GM23338 (cell line): ENCODE results near the gene ASTE1. TPM values are rescaled to one million over a fixed set of nuclear protein-coding genes. Genes with fewer than 3 reads are reported as not detected.

ENCODE experiments used
- ATAC-seq: fragments of 200-7000 bp; cut with Tn5 transposase; 3 replicates; pipeline ENCODE4 v1.9.1; 2020
- DNase-seq: peaks from one replicate; pipeline ENCODE4 v3.0.0-alpha.2; 2015; ENCODE audit warnings: low spot score
- H2AFZ ChIP-seq: fragments of 200-600 bp; sonication (generic); 2 replicates; pipeline ENCODE4 v1.8.0; 2016; ENCODE audit warnings: antibody characterized with exemption, mild to moderate bottlenecking, moderate library complexity
- H3F3A ChIP-seq: fragments of 200-600 bp; sonication (generic); replicated peaks from 2 replicates; pipeline ENCODE4 v1.8.0; 2017; ENCODE audit warnings: antibody characterized with exemption, mixed run types, low read depth
- H3K27ac ChIP-seq: fragments of 200-600 bp; sonication (generic); 2 replicates; pipeline ENCODE4 v1.6.1; 2016; ENCODE audit warnings: low read depth
- H3K27me3 ChIP-seq: fragments of 200-600 bp; sonication (generic); 2 replicates; pipeline ENCODE4 v1.8.0; 2016; ENCODE audit warnings: mild to moderate bottlenecking, mixed run types, moderate library complexity; ENCODE audit not compliant: insufficient read depth
- H3K36me3 ChIP-seq: fragments of 200-600 bp; sonication (generic); 2 replicates; pipeline ENCODE4 v1.8.0; 2016; ENCODE audit warnings: mild to moderate bottlenecking; ENCODE audit not compliant: insufficient read depth
- H3K4me1 ChIP-seq: fragments of 200-600 bp; sonication (generic); 2 replicates; pipeline ENCODE4 v1.8.0; 2016; ENCODE audit warnings: mild to moderate bottlenecking, moderate library complexity; ENCODE audit not compliant: insufficient read depth
- H3K4me2 ChIP-seq: fragments of 200-600 bp; sonication (generic); 2 replicates; pipeline ENCODE4 v1.7.1; 2017; ENCODE audit warnings: mixed run types
- H3K4me3 ChIP-seq: fragments of 200-600 bp; sonication (generic); 2 replicates; pipeline ENCODE4 v1.6.1; 2016; ENCODE audit warnings: mixed run types
- H3K79me2 ChIP-seq: fragments of 200-600 bp; sonication (generic); replicated peaks from 2 replicates; pipeline ENCODE4 v1.8.0; 2017; ENCODE audit warnings: mild to moderate bottlenecking; ENCODE audit not compliant: insufficient read depth
- H3K9me2 ChIP-seq: fragments of 200-600 bp; sonication (generic); 2 replicates; pipeline ENCODE4 v1.8.0; 2017; ENCODE audit not compliant: insufficient read depth
- H4K20me1 ChIP-seq: fragments of 200-600 bp; sonication (generic); replicated peaks from 2 replicates; pipeline ENCODE4 v1.8.0; 2017; ENCODE audit warnings: mild to moderate bottlenecking; ENCODE audit not compliant: insufficient read depth
- H3K27ac Mint-ChIP-seq: 2 replicates; pipeline ENCODE4 v1.8.0; 2020; ENCODE audit warnings: inconsistent platforms, mild to moderate bottlenecking, moderate library complexity, mixed read lengths
- H3K27me3 Mint-ChIP-seq: 3 replicates; pipeline ENCODE4 v1.8.0; 2022; ENCODE audit warnings: low read depth, mild to moderate bottlenecking, moderate library complexity, mixed read lengths, inconsistent platforms; ENCODE audit not compliant: insufficient read depth, poor library complexity
- H3K36me3 Mint-ChIP-seq: 3 replicates; pipeline ENCODE4 v1.8.0; 2021; ENCODE audit warnings: low read depth, mild to moderate bottlenecking, inconsistent platforms, moderate library complexity, mixed read lengths
- H3K4me1 Mint-ChIP-seq: 3 replicates; pipeline ENCODE4 v1.8.0; 2020; ENCODE audit warnings: mild to moderate bottlenecking, inconsistent platforms, mixed read lengths
- H3K4me3 Mint-ChIP-seq: 3 replicates; pipeline ENCODE4 v1.8.0; 2021; ENCODE audit warnings: moderate library complexity, mild to moderate bottlenecking, inconsistent platforms, mixed read lengths
- H3K9me3 Mint-ChIP-seq: 3 replicates; pipeline ENCODE4 v1.8.0; 2020; ENCODE audit warnings: moderate library complexity, mild to moderate bottlenecking, inconsistent platforms, mixed read lengths
- CREB1 ChIP-seq: fragments of 250-450 bp; sonication (Bioruptor Pico); IDR thresholded peaks from 2 replicates; pipeline ENCODE4 v1.5.0; 2020; ENCODE audit warnings: low read depth, mild to moderate bottlenecking, moderate library complexity
- EZH2phosphoT487 ChIP-seq: fragments of 200-600 bp; sonication (generic); IDR thresholded peaks from one replicate; pipeline ENCODE4 v1.8.1; 2018; ENCODE audit warnings: antibody characterized with exemption; ENCODE audit not compliant: unreplicated experiment
- JUNB ChIP-seq: IDR thresholded peaks from one replicate; pipeline ENCODE4 v1.6.1; 2016; ENCODE audit warnings: antibody characterized with exemption; ENCODE audit not compliant: unreplicated experiment
- NANOG ChIP-seq: IDR thresholded peaks from 2 replicates; pipeline ENCODE4 v1.6.1; 2016; ENCODE audit warnings: antibody characterized with exemption, borderline replicate concordance
- POLR2AphosphoS5 ChIP-seq: IDR thresholded peaks from 2 replicates; pipeline ENCODE4 v1.6.1; 2016; ENCODE audit warnings: antibody characterized with exemption, low read depth
- REST ChIP-seq: IDR thresholded peaks from one replicate; pipeline ENCODE4 v1.6.1; 2018; ENCODE audit warnings: antibody characterized with exemption; ENCODE audit not compliant: unreplicated experiment
- STAT1 ChIP-seq: IDR thresholded peaks from one replicate; pipeline ENCODE4 v1.6.1; 2016; ENCODE audit warnings: antibody characterized with exemption; ENCODE audit not compliant: unreplicated experiment
- ZNF114 ChIP-seq: fragments of 250-450 bp; sonication (Bioruptor Pico); IDR thresholded peaks from 2 replicates; pipeline ENCODE4 v1.5.0; 2020; ENCODE audit warnings: mild to moderate bottlenecking, moderate library complexity
- ZNF331 ChIP-seq: fragments of 250-450 bp; sonication (Bioruptor Pico); IDR thresholded peaks from 2 replicates; pipeline ENCODE4 v1.5.0; 2020; ENCODE audit warnings: low read depth, mild to moderate bottlenecking, moderate library complexity
- polyA plus RNA-seq: library from polyadenylated mRNA; unstranded; fragments of >200 nt; fragmentation: Nextera tagmentation; extraction: Ambion mirVana; gene quantifications from 2 replicates; pipeline ENCODE4 v1.2.1, GENCODE V29; 2016
- total RNA-seq: library from RNA; depleted of rRNA; stranded (reverse); fragments of >200 nt; shearing (Covaris generic); gene quantifications from 2 replicates; pipeline ENCODE4 v1.2.3, GENCODE V29; 2014
- TF ChIP-seq, protein P1 (sequence below): IDR thresholded peaks from 2 replicates; pipeline ENCODE4 v1.6.1; 2016; ENCODE audit warnings: antibody characterized with exemption
- TF ChIP-seq, protein P2 (sequence below): fragments of 250-450 bp; sonication (Bioruptor Pico); IDR thresholded peaks from 2 replicates; pipeline ENCODE4 v1.5.0; 2020; ENCODE audit warnings: mild to moderate bottlenecking, moderate library complexity

Gene ASTE1
- total and polyA plus RNA-seq, 2 experiments from 2014 or later = 4.9 to 8.9 TPM

GRCh38 chr3:130992344-130992743, 34.3 kb downstream of the ASTE1 start:
- Histone ChIP-seq H4K20me1 (no peaks in the 10 kb centered on the region), H3K27me3 (no peaks in the 10 kb centered on the region), H3K79me2 (no peaks in the 10 kb centered on the region), H3K4me2 (no peak overlapping the region), H2AFZ (no peak overlapping the region), H3K4me1 (no peaks in the 10 kb centered on the region), H3K36me3 (0 out of 2 replicates have a peak, but pooled peaks cover 5% of the 10 kb centered on the region), H3F3A (no peaks in the 10 kb centered on the region), H3K9me2 (no peaks in the 10 kb centered on the region), H3K4me3 (no peak overlapping the region), H3K27ac (no peak overlapping the region)
- DNase-seq = no peak
- TF ChIP-seq, protein P1, sequence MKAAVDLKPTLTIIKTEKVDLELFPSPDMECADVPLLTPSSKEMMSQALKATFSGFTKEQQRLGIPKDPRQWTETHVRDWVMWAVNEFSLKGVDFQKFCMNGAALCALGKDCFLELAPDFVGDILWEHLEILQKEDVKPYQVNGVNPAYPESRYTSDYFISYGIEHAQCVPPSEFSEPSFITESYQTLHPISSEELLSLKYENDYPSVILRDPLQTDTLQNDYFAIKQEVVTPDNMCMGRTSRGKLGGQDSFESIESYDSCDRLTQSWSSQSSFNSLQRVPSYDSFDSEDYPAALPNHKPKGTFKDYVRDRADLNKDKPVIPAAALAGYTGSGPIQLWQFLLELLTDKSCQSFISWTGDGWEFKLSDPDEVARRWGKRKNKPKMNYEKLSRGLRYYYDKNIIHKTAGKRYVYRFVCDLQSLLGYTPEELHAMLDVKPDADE = no peak
- TF ChIP-seq ZNF331 (CRISPR knock-in tag) = no peak
- no peak for TF ChIP-seq POLR2AphosphoS5
- no peak for TF ChIP-seq CREB1
- TF ChIP-seq JUNB = no peak
- no peak for TF ChIP-seq STAT1
- TF ChIP-seq NANOG = no peak
- TF ChIP-seq ZNF114 (CRISPR knock-in tag) = no peak
- no peak for TF ChIP-seq EZH2phosphoT487
- TF ChIP-seq REST = no peak
- TF ChIP-seq, protein P2, sequence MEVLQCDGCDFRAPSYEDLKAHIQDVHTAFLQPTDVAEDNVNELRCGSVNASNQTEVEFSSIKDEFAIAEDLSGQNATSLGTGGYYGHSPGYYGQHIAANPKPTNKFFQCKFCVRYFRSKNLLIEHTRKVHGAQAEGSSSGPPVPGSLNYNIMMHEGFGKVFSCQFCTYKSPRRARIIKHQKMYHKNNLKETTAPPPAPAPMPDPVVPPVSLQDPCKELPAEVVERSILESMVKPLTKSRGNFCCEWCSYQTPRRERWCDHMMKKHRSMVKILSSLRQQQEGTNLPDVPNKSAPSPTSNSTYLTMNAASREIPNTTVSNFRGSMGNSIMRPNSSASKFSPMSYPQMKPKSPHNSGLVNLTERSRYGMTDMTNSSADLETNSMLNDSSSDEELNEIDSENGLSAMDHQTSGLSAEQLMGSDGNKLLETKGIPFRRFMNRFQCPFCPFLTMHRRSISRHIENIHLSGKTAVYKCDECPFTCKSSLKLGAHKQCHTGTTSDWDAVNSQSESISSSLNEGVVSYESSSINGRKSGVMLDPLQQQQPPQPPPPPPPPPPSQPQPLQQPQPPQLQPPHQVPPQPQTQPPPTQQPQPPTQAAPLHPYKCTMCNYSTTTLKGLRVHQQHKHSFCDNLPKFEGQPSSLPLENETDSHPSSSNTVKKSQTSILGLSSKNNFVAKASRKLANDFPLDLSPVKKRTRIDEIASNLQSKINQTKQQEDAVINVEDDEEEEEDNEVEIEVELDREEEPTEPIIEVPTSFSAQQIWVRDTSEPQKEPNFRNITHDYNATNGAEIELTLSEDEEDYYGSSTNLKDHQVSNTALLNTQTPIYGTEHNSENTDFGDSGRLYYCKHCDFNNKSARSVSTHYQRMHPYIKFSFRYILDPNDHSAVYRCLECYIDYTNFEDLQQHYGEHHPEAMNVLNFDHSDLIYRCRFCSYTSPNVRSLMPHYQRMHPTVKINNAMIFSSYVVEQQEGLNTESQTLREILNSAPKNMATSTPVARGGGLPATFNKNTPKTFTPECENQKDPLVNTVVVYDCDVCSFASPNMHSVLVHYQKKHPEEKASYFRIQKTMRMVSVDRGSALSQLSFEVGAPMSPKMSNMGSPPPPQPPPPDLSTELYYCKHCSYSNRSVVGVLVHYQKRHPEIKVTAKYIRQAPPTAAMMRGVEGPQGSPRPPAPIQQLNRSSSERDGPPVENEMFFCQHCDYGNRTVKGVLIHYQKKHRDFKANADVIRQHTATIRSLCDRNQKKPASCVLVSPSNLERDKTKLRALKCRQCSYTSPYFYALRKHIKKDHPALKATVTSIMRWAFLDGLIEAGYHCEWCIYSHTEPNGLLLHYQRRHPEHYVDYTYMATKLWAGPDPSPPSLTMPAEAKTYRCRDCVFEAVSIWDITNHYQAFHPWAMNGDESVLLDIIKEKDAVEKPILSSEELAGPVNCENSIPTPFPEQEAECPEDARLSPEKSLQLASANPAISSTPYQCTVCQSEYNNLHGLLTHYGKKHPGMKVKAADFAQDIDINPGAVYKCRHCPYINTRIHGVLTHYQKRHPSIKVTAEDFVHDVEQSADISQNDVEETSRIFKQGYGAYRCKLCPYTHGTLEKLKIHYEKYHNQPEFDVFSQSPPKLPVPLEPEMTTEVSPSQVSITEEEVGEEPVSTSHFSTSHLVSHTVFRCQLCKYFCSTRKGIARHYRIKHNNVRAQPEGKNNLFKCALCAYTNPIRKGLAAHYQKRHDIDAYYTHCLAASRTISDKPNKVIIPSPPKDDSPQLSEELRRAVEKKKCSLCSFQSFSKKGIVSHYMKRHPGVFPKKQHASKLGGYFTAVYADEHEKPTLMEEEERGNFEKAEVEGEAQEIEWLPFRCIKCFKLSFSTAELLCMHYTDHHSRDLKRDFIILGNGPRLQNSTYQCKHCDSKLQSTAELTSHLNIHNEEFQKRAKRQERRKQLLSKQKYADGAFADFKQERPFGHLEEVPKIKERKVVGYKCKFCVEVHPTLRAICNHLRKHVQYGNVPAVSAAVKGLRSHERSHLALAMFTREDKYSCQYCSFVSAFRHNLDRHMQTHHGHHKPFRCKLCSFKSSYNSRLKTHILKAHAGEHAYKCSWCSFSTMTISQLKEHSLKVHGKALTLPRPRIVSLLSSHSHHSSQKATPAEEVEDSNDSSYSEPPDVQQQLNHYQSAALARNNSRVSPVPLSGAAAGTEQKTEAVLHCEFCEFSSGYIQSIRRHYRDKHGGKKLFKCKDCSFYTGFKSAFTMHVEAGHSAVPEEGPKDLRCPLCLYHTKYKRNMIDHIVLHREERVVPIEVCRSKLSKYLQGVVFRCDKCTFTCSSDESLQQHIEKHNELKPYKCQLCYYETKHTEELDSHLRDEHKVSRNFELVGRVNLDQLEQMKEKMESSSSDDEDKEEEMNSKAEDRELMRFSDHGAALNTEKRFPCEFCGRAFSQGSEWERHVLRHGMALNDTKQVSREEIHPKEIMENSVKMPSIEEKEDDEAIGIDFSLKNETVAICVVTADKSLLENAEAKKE = no peak
- Mint-ChIP-seq H3K4me1 (peaks cover 5% of the 10 kb centered on the region; the same call in 2 of the 3 replicates), H3K9me3 (no peaks in the 10 kb centered on the region), H3K27me3 (no peaks in the 10 kb centered on the region), H3K36me3 (peaks cover 11% of the 10 kb centered on the region), H3K4me3 (no peak overlapping the region), H3K27ac (no peak overlapping the region)
- no peak for ATAC-seq
